GM21360 (cell line): Measurements from ENCODE around the gene NDUFB6.
"Not testable (repeated sequence)": the region's sequence is repeated elsewhere in the genome, so short reads cannot be mapped to it uniquely, and the experiment has no call there.

Experiments
- ATAC-seq: cut with Tn5 transposase; IDR thresholded peaks from one replicate; pipeline ENCODE4 v1.9.1; 2021; ENCODE audit warnings: mild to moderate bottlenecking, moderate library complexity; ENCODE audit not compliant: unreplicated experiment

NDUFB6 gene

DNA sequence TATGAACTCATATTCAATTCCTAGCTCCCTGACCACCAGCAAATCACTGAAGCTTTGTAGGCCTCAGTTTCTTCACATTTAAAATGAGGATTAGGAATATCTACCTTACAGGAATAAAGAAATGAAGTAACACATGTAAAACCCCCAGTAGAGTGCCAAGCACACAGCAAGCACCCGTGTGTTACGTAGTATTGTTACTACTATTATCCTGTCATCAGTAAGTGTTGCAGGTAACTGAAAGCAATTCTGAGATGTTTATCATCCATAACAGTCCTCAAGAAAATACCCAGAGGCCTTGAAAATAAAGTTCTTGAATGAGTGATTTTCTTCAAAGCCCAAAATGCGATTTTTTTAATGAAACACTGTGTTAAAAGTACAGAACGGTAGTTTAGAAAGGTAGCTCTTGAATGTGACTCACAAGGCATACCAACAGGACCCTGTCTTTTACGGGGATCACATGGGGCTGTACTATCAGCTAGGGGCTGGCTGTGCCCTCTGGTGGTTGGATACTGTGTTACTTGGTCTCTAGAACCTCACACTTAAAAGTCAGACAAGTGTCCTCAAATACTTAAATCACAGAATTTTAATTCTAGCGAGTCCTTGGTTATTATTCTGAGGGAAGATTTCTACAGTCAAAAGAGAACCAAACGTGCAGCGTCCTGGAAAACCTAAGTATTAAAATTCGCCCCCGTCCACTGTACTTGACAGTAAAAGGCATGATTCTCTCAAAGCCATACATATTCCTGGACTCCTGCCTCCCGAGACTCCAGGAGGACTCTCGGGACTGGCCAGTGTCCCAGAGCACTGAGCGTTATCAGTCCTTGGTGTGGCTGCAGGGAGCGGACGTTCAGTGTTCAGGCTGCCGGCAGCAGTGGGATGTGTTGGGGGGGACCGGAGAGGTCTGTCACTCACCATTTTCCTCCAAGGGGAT lies 725 bp downstream of the NDUFB6 start:
- ATAC-seq = peak; percentile 89

DNA sequence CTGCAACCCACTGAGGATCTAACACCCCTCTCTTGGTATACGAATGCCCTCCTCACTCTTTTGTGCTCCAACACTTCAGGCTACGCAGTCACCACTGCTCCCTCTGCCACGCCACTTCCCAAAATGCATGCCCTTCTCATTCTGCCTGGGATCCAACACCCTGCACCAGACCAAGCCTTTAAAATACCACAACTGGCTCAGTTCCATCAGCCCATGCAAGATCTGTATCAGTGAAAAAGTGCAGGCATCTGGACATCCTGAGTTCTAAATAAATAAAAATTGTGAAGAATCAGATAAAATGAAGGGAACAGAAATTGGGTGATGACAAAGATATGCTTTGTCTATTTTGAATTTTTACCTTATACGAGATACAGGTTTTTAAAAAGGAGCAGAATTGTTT lies 2.7 kb downstream of the NDUFB6 start:
- ATAC-seq = no peak

DNA sequence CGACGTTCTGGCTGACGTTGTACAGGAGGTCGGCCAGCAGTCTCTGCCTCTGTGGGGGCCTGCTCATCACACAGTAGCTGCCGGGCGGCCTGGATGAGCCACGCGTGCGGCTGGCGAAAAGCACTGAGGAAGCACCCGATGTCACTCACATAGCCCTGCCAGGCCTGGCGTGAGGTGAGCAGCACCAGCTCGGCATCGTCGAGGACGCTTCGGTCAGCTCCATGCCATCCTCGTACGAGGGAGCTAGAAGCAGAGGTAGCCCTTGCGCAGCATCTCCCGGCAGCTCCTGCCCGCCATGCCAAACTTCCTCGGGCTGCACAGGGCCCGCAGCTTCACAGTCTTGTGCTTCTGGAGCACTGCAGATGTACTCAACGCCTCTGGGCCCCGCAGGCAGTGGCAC lies 6.2 kb downstream of the NDUFB6 start:
- no peak for ATAC-seq

DNA sequence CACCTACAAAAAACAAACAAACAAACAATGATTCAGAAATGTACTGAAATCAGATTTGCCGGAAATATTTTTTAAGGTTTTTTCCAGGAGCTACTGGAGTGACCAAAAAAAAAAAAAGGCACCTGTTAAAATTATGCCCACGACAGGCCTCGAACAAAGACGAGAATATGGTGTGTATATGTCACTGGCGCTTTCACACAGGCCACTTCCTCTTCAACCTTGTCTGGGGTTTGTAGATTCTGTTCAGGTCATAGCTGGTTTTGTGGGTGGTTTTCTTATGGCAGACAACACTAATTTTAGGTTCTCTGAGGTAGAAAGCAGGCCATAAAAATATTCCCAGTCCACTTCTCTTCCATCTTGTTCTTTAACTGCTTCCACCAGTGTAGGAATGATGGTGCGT lies 7.0 kb downstream of the NDUFB6 start:
- ATAC-seq = no peak

DNA sequence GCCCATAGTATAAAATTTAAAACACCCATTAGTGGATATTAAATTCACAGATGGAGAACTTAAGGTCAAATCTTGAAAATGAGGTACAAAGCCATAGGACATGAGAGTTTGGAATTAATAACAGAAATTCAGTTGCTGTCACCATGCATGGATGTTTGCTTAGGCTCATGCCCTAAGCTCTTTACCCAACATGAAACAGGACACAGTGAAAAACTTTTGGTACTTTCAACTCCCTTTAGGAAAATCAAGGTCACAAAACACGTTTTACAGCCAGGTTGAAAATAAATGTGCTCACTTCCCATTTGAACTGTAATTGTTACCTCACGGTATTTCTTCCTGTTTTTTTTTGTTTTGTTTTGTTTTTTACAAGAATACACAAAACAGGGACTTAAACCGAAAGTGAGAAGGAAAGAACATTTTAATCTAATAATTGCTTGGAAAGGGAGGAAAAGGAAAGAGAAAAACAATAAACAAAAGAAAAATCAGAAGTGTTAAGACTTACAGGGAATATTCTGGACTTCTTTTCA lies 14.5 kb downstream of the NDUFB6 start:
- no peak for ATAC-seq

DNA sequence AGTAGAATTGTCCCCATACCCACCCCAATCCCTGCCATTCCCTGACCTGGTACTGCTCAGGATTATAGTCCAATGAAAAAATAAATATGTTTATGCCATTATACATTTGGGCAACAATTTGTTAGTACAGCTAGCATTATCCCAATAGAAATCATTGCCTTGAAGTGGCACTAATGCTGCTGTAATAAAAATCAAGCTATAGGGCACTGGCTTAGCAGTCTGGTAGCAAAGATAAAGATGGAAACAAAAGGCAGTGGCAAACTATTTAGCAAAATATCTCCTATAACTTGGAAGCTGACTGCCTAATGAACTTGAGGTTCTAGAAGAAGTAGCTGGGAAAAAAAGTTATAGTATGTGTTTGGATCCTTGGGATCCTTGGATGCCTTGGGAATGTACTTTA lies 18.4 kb downstream of the NDUFB6 start:
- no peak for ATAC-seq

DNA sequence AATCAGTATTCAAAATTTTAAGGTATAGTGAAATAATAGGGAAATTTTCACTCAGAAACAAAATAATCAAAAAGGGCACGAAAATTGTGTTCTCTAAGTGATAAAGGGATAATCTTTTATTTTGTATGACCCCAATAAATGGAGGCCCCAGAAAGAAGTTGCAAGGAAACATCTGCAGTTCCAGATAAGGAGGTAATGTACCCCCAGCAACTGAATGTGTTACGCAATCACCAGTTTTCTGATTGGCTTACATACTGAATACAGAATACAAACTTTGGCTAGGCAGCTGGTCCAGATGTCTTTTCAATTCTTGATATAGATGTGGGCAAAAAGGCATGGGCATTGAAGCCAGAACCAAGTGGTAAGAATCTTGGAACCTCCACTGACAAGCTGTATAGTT lies 18.9 kb downstream of the NDUFB6 start:
- no peak for ATAC-seq

DNA sequence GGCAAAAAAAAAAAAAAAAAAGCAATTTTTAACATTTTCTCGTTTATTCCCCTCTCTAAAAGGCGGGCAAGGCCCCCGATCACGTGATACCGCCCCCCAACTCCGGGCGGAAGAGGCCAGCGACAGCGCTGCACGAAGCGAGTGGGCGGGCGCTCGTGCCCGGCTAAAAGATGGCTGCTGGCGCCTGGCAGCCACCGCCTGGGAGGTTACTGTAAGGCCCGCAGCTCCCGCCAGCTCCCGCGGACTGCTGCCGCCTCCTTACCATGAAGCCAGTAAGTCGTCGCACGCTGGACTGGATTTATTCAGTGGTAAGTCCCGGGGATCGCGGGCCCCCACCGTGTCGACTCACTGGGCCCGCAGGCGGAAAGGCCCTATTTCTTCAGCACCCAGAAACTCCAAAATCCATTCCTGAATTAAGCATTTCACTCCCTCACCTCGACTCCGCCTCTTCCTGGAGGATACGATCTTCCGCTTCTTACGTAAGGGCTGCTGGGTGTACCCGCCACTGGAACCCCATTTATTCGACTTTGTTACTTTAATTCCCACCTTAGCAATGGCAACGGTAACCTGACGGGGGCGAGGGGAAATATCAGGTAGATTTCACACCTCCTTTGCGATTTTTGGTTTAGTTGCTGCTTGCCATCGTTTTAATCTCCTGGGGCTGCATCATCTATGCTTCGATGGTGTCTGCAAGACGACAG lies 20.6 kb downstream of the NDUFB6 start, which contains the start of the genes SMIM27 and TOPORS:
Gene SMIM27 (plus strand): TSS at position 156 of the 701 bp plus-strand sequence. CDS start 108 bp downstream, at position 264.
Gene TOPORS (minus strand): TSS at position 415 of the 701 bp plus-strand sequence. CDS start 150 bp downstream, at position 265.
- peak; percentile 67 for ATAC-seq

DNA sequence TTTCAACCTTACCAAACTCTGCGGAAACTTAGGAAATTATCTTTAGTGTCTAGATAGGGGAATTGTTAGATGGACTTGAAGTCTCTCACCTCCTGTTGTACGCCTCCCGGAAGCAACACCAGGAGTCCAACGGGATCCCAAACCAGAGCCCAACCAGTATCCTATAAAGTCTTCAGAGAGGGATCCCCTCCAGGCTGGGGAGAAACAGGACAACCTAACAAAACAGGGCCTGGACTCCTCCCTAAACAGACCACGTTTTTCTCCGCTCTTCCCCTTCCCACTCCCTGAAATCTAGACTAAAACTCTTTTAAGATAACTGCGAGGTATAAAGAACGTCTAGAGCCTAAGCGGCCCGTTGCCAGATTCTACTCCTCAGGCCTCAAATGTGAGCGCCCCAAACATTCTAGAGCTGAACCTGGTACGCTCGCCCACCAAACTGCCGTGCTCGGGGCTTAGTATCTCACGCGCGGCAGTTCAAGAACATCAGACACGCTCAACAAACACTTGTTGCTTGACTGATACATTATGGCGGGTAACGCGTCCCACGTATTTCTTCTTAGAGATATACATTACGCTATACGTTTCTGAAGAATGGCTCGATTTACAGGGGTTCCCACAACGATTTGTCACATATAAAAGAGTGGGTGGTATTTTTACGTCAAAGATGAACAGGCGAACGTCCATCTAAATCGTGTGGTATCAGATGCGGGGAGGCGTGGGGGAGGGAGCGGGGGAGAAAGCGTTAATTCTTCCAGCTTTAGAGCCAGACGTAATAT lies 21.5 kb downstream of the NDUFB6 start:
- ATAC-seq = peak; percentile 5

DNA sequence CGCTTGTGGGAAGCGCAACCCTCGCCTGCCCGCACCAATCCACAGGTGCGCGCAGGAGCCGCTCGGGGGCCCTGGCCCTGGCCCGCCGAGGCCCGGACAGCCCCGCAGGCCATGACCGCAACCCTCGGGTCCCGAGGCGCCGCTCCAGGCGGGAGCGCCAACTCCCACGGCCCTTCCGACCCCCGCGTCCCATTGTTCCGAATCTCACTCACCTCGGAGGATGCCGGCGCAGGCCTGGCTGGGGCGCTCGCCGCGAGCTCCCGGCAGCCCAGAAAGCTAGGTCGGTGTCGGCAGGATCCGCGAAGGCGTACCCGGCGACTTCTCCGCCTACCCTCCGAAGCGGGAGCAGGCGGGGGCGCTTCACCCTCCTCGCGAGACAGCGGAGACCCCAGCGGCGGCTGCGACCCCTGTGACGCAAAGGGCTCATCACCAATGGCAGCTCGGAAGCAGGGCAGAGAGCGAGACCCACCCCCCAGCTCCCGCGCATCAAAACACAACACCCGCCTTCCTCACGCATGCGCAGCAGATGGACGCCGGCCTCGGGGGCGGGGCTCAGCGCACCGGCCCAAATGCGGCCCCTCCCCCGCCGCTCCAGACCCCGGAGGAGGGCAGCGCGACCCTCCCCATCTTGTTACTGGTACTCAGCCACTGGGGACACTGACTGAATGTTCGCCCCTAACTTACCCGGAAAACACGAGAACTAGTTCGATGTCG lies 22.2 kb downstream of the NDUFB6 start:
- peak; percentile 62 for ATAC-seq

DNA sequence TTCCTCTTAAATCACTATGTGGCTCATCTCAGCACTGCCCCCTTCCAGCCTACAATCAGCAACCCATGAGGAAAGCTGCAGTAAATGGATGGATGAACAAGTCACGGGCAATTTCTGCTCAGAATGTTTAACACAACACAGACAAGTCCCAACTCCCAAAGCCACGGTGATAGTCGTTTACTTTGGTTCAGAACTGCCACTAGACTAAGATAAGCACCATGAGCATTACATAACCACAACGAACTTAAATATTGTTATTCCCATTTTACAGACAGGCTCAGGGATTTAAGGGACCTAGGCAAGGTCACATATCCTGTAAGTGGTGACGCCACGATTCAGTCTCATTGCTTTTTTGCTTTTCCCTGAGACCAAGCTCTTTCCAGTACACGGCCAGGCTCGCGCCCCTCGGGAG lies 22.8 kb downstream of the NDUFB6 start:
- no peak for ATAC-seq

DNA sequence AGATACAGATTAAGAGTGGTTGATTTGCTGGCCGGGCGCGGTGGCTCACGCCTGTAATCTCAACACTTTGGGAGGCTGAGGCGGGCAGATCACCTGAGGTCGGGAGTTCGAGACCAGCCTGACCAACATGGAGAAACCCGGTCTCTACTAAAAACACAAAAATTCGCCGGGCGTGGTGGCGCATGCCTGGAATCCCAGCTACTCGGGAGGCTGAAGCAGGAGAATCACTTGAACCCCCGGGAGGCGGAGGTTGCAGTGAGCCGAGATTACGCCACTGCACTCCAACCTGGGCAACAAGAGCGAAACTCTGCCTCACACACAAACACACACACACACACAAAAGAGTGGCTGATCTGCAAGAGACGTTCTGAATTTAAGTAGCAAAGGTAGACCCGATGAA lies 24.7 kb downstream of the NDUFB6 start:
- ATAC-seq = not testable (repeated sequence)

DNA sequence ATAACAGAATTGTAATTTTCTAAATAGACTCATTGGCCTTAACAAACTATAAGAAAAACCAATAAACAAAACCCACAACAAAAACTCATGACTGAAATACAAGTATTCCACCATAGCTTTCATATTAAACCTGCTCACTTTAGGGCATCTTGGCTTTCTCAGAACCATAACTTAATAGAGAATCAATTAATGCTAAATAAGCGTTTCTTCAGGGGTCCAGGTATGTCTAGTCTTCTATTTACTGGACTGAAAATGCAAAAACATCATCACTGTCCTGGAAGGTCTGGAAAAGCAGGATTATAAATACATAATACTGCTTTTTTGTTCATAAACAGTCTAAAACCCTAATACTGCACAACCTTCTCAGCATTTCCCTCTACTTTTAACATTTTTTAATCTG lies 27.1 kb downstream of the NDUFB6 start:
- ATAC-seq = no peak

DNA sequence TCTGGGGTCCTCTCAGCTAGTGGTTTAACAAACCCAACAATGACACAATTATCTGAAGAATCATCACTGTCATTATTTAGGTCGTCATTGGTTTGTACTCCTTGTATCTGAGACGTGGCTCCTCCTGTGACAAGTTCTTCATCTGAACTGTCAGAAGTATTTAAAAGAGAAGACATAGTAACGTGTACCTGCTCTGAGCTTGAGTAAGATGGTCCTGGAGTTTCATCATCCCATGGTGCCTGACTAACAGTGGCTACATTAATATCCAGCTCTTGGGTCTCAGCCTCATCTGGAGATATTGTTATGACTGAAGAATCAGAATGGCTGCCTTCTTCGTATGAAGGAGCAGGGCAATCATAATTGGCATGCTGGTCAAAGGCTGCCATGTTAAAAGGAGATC lies 29.9 kb downstream of the NDUFB6 start:
- ATAC-seq = no peak

DNA sequence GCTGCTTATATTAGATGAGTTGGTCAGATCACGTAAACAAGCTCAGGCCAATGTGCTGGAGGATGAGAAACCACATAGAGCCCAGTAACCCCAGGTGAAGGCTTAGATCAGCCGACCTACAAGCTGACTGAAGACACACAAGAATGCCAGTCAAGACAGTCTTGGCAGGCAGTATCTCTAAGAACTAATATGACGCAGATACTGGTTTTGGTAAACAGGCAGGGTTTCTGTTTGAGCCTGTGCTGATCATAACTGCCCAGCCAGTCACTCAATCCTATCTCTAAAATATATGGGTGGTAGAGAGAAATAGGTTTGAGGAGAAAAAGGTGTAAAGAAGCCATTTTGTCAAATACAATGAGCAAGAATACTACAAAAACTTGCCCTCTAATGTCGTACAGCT lies 39.1 kb downstream of the NDUFB6 start:
- no peak for ATAC-seq

DNA sequence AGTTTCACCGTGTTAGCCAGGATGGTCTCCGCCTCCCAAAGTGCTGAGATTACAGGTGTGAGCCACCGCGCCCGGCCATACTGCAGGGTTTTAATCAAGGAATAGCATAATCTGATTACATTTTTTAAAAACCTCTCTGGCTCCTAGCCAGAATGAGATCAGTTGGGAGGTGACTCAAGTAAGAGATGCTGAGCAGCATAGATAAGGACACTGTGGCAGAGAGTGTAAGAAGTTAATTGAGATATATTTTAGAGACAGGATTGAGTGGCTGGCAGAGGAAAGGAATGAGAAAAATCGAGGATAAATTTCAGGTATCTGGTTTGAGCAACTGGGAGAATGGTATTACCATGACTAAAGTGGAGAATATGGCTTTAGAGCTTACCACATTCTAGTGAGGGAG lies 39.6 kb downstream of the NDUFB6 start:
- ATAC-seq = no peak

DNA sequence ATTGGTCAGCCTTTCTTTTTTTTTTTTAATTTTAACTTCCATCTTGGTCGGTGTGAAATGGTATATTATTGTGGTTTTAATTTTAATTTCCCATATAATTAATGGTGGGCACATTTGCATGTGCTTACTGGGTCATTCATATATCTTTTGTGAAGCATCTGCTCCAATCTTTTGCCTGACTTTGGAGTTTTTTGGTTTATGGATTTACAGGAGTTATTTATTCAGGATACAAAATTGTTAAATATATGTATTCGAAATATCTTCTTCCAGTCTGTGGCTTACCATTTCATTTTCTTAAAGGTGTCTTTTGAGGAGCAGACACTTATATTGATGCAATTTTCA lies 46.3 kb downstream of the NDUFB6 start:
- no peak for ATAC-seq

DNA sequence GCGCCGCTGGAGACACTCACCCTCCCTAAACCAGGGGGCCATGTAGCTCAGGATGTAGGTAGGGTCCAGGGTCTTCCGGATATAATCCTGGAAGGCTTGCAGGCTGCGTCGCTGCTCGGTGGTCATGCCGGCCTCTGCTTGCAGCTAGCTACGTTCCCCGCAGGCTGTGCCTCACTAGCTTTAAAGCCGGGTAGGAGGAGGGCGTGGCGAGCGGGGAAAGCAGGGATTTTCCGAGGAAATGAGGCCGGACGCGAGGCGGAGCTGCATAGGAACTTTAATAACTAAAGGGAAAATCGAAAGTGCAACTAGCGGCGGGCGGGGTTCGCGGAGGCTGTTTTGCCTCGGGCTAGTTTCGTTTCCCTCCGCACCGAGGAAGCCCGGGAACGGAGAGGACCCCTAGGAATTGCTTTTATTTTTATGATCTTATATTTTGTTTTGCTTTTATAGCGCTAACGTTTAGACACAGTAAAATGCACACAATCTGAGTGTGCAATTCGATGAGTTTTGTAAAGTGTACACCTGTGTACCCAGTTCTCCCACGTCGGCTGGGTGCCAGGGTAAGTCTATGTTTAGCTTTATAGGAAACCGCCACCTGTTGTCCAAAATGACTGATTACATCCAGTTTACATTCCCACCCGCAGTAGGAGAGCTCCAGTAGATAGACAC lies 46.8 kb downstream of the NDUFB6 start, which contains the start of gene RIGI:
Gene RIGI (minus strand): TSS at position 156 of the 666 bp plus-strand sequence. CDS start 30 bp downstream, at position 126.
- peak; percentile 75 for ATAC-seq

DNA sequence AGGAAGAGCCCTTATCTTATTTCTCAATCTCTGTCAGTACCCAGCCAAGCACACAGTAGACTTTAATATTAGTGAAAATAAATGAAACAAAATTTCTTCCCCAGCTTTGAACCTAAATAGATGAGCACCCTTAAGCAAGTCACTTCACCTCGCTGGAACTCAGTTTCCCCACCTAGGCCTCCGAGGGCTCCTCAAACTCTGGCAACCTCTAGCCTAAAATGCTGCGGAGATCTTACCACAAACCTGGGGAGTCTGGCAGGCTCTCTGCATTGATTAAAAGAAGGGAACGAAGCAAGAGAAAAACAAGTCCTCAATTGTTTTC lies 47.3 kb downstream of the NDUFB6 start:
- no peak for ATAC-seq
